ENCODE results near the gene UBE2I. TPM values are rescaled to one million over a fixed set of nuclear protein-coding genes. Genes with fewer than 3 reads are reported as not detected.

UBE2I gene
- total RNA-seq, 1 donor from 2014 or later: 44.5 TPM

DNA sequence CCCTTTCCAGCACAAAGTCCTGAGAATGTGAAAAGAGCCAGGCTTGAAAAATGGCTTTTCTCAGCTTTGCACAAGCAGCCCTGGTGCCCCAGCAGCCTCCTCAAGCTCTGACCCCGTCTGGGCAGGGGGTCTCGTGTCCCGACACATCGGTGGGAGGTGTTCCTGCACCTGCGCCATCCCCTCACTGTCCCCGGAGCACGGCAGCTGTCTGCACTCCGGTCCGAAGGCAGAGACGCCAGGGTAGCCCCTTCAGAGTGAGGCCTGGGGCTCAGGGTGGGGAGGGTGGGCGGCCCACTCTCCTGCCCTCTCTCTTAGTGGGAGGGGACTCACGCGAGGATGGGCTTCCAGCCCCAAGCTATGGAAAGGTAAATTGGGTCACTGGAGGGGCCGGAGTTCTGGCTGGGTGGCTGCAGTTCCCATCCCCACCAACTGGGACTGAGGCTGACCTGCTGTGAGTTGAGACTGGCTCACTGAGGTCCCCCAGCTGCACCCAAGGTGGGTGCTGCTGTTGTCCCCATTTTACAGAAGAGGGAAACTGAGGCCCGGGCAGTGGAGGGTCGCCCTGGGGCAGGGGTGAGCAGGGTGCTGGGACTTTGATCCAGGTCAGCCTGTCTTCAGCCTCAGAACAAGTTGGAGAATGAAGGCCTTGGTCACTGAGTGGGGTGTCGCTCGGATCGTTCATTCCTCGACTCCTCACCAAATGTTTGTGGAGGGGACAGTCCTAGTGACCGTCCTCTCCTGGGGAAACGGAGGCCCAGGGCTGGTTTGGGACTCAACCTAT lies 21.7 kb downstream of the UBE2I start:
- no peak for DNase-seq

DNA sequence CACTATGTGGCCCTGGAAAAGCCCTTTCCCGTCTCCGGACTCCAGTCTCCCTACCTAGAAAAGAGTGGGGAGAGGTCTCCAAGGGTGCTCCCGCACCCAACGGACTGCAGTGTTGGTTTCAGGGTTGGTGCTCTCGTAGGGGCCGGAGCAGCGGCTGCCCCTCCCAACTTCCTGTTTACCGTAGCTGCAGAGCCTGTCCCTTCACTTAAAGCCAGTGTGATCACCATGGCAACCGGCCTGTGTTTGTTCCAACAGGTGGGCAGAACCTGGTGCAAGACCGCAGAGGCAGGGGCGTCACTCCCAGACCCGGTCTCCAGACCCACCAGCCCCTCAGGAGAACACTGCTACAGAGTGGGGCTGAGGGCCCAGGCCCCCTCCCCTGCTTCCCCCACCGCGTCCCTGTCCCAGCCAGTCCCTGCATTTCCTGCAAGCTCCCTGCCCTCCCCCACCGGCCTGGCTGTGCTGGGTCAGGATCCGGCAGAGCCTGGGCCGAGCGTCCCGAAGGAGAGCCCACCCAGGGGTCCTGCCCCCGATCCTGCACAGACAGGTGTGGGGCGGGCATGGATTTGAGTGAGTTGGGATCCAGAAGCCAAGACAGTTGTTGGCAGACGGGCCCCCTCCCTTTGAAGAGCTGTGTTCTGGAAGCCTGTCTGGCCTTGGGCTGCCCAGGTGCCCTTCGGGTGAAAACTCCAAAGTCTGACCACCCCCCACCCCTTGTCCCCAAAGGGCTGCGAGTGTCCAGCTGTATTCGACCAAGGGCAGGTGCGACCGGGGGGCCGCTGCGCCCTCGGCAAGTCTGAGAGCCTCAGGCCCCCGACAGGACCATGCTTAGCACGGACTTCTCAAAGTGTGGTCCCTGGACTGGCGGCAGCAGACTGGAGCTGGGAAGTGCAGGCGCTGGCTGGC lies 22.5 kb downstream of the UBE2I start:
- DNase-seq: no peak

DNA sequence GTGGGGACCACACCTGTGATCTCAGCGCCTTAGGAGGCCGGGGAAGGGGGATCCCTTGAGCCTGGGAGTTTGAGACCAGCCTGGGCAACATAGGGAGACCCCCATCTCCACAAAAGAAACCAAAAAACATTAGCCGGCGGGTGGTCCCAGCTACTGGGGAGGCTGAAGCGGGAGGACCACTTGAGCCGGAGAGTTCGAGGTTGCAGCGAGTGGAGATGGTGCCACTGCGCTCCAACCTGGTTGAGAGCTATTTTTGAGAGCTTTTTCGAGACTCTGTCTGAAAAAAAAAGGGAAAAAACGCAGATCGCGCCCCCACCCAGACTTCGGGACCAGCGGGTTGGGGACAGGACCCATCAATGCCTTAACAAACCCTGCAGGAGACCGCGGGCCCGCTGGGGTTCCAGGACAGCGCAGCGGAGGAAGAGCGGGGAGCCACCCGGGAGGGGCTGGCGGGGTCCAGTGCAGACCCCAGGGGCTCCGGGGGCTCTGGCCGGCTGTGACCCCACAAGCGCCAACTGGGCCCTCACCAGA lies 23.2 kb downstream of the UBE2I start:
- no peak for DNase-seq

DNA sequence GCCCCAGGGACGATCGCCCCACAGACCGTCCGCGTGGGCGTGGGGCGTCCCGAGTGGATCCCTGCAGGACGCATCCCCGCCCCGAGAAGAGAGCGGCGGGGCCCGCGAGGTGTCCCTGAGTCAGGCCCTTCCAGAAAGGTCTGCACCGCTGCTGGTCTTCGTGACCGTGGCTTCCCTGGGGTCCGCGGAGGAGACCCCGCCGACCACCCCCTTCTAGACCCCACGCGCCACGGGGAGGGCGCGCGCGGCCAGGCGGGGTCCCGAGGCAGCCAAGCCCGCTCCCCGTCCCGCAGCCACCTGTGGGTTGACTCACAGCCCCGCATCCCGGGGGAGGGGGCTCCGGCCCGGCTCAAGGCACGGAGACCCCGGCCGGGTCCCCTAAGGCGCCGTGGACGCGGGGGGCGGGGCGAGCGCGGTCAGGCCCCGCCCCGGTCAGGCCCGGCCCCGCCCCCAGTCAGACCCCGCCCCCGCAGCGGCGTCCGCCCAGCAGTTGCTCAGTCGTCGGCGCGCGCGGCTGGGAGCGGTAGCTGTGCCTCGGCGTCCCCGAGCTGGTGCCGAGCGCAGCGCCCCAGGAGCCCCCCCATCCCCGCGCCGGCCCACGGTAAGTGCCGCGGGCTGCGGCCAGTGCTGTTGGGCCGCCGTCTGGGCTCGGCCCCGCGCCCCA lies 23.8 kb downstream of the UBE2I start, which contains the start of gene BAIAP3:
TSS of gene BAIAP3 (plus strand) at position 497 of the 664 bp plus-strand sequence. CDS start 4,905 bp downstream, outside the sequence.
- no peak for DNase-seq

DNA sequence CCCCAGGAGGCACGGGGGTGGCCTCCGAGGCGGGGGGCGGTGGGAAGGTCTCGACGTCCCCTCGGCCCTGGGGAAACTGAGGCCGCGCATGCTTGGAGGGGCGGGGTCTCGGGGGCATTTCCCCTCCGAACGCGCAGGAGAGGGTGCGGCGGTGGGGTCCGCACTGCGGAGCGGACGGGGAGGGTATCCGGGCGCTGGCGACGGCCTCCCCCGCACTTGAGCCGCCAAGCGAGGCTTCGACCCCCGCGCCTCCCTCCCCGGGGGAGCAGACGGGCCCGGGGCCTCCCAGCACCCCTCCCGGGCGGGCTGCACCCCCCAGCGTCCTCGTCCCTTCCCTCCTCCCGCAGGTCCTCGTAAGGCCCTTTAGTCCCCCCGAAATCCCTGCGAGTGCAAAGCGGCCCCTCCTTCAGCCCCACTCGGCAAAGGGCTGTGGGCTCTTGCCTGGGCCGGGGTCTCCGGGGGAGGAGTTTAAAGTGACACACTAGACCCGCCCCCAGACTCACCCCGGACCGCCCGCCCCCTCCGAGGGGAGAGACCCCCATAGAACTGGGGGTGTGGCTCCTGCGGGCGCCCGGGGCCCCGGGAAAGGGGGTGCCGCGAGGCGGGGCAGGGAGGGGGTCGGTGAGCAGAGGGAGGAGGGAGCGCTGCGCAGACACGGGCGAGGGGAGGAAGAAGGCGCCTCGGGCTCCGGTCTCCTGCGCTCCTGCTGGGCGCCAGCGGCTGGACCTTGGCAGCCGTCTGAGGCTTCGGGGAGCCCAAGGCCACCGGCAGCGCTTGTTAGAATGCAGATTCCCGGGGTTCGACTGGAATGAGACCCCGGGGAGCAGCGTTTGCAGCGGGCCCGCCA lies 24.6 kb downstream of the UBE2I start:
- no peak for DNase-seq

DNA sequence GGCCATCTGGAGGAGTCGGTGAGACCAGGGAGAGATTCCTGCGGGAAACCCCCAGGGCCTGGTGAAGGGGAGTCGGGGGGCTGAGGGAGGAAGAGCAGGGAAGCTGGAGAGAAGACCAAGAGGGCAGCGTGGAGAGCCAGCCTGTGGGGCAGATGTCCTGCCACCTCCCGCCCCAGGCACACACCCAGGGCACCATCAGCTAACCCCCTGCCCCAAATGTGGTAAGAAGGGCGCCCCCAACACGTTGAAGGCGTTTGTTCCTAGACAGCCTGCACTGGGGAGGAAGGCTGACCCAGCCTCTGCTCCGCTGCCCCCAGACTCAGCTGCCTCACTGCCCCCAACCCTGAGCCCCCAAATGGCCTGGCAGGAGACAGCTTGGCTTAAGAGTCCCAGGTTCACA lies 25.3 kb downstream of the UBE2I start:
- no peak for DNase-seq

DNA sequence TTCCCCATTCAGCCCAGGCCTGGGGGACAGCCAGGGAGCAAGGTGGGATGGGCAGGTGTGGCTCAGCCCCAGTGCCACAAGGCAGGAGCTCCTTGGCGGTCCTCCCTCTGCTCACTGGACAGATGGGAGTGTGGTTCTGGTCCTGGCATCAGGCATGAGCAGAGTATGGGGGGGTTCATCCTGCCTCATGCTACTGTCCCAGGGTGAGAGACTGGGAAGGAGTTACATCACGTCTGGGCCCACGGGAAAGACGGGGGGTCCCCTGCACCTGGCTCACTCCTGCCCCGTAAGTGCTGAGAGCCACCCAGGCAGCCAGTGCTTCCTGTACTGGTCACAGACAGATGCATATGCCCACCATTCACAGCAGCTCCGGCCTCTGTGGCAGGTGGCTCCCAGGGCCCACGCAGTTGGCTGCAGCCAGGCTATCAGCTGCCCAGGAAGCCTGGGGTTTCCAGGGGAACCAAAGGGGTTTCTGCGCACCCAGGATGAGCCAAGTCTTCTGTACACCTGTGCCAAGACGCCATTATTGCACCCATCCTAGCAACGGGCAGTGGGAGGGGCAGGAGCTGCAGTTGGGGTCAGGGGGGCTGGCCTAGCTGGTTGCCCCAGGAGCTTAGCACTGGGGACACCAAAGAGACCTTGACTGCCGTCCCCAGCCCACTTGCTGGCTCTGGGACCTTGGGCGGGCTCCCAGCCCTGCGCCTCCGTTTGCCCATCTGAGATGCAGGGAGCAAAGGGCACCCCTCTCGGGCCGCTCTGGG lies 26.0 kb downstream of the UBE2I start:
- no peak for DNase-seq

DNA sequence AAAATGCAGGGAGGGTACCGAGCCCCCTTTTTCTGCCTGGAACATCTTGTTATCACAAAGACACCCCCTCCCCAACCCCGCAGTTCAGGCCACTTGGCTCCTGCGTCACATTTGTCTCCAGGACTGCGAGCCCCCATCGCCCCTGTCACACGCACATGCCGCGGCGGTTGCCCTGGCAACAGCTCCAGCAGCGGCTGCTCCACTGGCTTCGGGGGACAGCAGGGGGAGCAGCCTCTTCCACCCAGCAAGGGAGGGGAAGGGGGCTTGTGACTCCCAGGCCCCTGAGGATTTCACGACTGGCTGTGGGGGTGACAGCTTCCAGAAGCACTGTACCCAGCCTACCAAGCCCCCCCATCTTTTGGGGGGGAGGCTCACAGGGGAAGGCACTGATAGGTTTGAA lies 26.6 kb downstream of the UBE2I start:
- DNase-seq: no peak

DNA sequence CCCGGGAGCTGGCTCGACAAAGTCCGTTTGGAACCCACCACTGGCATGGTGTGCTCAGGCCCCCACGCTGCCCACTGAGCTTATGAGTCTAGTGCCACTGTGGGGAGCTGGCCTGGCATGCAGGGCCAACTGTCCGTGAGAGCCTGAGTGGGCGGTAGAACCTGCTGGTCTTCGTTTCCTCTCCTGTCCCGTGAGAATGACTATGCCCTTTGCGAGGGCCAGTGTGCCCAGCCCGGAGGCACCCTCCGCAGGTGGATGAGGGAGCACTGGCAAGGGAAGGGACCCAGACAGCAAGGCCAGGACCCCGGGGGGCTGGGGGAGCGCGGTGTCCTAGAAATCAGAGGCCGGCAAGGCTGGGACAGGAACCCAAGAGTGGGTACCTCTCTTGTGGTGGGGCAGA lies 27.2 kb downstream of the UBE2I start:
- no peak for DNase-seq

DNA sequence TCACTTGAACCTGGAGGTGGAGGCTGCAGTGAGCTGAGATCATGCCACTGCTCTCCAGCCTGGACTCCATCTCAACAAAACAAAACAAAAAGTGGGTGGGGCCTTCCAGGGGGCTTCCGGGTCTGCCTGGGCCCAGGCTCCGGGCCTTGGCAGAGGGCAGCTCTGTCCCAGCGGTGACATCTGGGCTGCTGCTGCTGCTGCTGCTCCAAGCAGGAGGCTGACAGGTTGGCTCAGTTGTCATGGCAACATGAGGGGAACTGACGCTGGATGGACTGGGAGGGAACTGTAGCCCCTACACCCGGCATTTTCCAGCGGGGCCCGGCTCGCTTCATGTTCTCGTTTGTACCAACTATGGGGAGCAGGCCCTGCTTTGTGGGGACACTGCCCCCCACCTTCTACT lies 28.1 kb downstream of the UBE2I start:
- no peak for DNase-seq

DNA sequence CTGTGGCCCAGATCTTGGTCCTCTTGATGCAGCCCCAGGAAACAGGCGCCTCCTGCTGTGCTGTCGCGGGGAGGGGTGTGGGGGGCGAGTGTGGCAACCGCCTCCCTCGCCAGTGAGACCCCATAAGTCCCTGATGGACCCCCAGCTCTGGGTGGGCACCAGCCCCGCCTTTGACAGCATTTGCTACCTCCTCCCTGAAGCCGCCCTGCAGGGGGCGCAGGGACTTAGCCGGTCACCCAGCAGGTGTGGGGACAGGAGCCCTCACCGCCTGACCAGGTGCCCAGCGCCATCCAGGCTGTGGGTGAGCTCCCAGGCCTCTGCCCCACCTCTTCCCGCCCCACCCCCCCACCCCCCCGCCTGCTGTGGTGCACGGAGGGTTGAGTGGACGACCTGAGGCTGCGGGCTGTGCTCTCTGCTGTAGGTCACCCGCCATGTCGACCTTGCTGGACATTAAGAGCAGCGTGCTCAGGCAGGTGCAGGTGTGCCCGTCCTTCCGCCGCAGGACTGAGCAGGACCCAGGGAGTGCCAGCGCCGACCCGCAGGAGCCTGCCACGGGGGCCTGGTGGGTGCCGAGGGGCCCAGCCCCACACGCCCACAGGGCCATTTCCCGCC lies 28.8 kb downstream of the UBE2I start:
- DNase-seq: no peak

DNA sequence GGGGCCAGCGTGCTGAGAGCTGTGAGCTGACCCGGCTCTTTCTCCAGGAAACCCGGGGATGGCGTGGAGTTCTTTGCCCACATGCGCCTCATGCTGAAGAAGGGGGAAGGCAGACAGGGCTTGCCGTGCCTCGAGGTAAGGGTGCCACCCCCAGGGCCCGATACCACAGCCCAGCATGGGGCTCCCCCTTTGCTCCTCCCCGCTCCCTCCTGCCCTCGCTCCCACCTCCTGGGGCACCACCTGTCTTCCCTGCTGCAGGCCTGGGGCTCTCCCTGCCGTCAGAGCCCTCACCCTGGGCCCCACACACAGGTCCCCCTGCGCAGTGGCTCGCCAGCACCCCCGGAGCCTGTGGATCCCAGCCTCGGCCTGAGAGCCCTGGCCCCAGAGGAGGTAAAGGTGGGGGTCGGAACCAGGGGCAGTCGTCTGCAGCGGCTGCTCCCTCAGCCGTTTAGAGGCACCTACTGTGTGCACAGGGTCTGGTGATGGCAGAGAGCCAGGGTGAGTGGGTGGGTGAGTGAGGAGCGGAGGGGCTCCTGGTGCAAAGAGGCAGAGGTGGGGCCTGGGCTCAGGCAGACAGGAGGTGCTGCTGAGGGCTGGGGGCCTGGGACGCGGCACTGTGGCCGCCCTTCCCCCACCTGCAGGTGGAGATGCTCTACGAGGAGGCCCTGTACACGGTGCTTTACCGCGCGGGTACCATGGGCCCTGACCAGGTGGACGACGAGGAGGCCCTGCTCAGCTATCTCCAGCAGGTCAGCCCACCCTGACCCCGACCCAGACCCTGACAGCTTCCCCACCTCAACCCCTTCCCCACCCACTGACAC lies 29.6 kb downstream of the UBE2I start:
- no peak for DNase-seq

DNA sequence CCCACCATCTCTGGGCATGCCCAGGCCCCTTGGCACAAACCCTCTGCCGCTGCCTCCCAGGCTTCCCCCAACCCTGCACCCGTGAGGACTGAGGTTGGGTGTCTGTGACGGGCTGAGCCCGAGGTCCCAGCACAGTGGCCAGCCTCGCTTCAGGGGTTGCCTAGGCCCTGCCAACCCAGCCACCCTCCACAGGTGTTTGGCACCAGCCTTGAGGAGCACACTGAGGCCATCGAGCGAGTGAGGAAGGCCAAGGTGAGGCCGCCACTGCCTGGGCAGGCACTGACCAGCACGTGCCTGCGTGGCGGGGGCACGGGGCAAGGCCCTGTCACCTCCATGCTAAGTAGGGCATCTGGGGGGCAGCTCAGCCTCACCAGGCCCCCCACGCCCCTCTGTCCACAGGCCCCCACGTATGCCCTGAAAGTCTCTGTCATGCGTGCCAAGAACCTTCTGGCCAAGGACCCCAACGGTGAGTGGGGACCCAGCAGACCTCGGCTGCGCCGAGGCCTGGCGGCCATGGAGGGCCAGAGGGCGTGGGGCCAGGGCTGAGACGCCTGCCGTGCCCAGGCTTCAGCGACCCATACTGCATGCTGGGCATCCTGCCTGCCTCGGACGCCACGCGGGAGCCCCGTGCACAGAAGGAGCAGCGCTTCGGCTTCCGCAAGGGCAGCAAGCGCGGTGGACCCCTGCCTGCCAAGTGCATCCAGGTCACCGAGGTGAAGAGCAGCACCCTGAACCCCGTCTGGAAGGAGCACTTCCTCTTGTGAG lies 31.5 kb downstream of the UBE2I start:
- no peak for DNase-seq

DNA sequence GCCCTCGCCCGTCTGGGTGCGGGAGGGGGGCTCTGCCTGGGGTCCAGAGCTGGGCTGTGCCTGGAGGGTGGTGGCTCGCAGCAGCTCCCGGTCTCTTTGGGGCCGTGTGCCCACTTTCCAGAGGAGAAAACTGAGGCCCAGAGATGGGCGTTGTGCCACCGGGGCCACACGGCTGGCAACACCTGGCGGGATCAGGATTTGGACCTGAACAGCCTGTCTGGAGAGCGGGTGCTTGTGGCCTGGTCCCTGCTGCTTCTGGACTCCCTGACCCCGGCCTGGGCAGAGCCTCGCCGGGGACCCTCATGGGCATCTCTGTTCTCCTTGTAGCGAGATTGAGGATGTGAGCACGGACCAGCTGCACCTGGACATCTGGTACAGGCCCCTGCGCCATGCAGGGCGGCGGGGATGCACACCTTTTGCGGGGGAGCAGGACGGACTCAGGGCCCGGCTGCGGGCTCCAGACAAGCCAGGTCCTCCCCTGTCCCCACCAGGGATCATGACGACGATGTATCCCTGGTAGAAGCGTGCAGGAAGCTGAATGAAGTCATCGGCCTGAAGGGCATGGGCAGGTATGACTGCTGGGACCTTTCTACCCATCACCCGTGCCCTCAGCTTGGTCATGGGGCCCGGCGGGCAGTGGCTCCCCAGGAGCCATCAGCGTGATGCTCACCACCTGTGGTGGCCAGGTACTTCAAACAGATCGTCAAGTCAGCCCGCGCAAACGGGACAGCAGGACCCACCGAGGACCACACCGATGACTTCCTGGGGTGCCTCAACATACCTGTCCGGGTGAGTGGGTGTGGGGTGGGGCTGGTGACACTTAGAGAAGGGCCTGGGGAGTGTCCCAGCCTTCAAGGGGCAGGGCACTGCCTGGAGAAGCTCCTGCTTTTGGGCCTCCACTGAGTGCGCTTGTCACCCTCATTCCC lies 32.3 kb downstream of the UBE2I start:
- DNase-seq: no peak

DNA sequence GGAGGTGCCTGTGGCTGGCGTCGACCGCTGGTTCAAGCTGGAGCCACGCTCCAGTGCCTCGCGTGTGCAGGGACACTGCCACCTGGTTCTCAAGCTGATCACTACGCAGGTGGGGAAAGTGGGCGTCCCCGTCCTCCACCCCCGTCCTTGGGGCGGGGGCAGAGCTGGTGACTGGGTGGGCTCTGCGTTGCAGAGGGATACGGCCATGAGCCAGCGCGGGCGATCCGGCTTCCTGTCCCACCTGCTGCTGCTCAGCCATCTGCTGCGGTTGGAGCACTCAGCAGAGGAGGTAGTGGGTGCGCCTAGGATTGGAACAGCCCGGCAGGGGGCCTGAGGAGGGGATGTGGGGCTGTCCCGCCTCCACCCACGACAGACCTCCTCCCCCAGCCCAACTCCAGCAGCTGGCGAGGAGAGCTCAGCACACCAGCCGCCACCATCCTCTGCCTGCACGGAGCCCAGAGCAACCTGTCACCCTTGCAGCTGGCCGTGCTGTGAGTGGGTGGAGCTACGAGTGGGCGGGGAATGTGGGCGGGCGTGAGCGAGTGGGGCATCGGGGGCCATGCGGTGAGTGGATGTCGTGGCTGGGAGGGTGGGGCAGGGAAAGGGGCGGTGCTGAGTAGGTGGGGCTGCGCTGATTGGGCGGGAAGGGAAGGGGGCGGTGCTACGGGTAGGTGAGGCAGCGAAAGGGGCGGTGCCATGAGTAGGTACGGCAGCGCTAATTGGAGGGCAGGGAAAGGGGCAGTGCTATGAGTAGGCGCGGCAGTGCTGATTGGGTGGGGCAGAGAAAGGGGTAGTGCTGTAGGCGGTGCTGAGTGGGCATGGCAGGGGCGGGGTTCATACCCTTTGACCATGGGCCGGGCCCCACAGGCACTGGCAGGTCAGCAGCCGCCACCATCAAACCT lies 33.3 kb downstream of the UBE2I start:
- peak; percentile 32 for DNase-seq
